Panc1 (cell line): ENCODE results near the gene GMCL2.

ENCODE experiments used
- CTCF ChIP-seq: fragments of 450-650 bp; IDR thresholded peaks from 2 replicates; pipeline ENCODE4 v1.5.1; 2017; ENCODE audit warnings: mild to moderate bottlenecking
- POLR2AphosphoS5 ChIP-seq: IDR thresholded peaks from 2 replicates; pipeline ENCODE4 v1.6.1; 2012; ENCODE audit warnings: mild to moderate bottlenecking, low read depth, low read length, moderate library complexity
- REST ChIP-seq, 2 experiments: IDR thresholded peaks; 2 replicates each; pipeline ENCODE4 v1.6.1; 2011 to 2012; ENCODE audit warnings: low read depth in 2 of 2, control low read depth in 1 of 2, low read length in 1 of 2, mild to moderate bottlenecking in 1 of 2, moderate library complexity in 1 of 2; ENCODE audit not compliant: insufficient read depth in 1 of 2
- SIN3A ChIP-seq: IDR thresholded peaks from 2 replicates; pipeline ENCODE4 v1.6.1; 2012; ENCODE audit warnings: low read depth, mild to moderate bottlenecking, low read length, moderate library complexity, borderline replicate concordance; ENCODE audit not compliant: insufficient read depth
- TCF7L2 ChIP-seq: IDR thresholded peaks from 2 replicates; pipeline ENCODE4 v1.6.1; 2011; ENCODE audit warnings: mild to moderate bottlenecking, low read depth, low read length, inconsistent platforms

- TF ChIP-seq CTCF (no peak), POLR2AphosphoS5 (no peak), TCF7L2 (no peak), SIN3A (no peak), REST (IDR thresholded peaks at IDR 0.05; ENCODE audit: insufficient read depth in 1 of 2, low read depth in 2 of 2, low read length in 1 of 2) (no peak)
These were observed 15.4 kb upstream of the GMCL2 start for GRCh38 chr5:178202541-178202940.
